HuH-7 (cell line): Measurements from ENCODE around the gene OR52H1.

Source experiments
- DNase-seq: peaks from one replicate; pipeline ENCODE4 v3.0.0; 2011; ENCODE audit warnings: low spot score

The OR52H1 gene

GRCh38 chr11:5531053-5531831, 17.1 kb downstream of the OR52H1 start:
- DNase-seq, result no peak

- DNase-seq, result no peak
Observed at GRCh38 chr11:5528495-5528894, 19.8 kb downstream of the OR52H1 start.

GRCh38 chr11:5527716-5528115, 20.6 kb downstream of the OR52H1 start:
- DNase-seq, result no peak

- DNase-seq, result no peak
Observed at GRCh38 chr11:5524756-5525155, 23.6 kb downstream of the OR52H1 start.

GRCh38 chr11:5522308-5522707, 26.0 kb downstream of the OR52H1 start:
- DNase-seq, result no peak

- DNase-seq, result no peak
Observed at GRCh38 chr11:5521540-5521939, 26.8 kb downstream of the OR52H1 start.

GRCh38 chr11:5516599-5516998, 31.7 kb downstream of the OR52H1 start, which contains the start of gene UBQLNL:
UBQLNL (minus strand) TSS chr11:5516699; CDS start chr11:5516441, 258 bp downstream.
- DNase-seq, result no peak

- no peak for DNase-seq
Observed at GRCh38 chr11:5514841-5515240, 33.5 kb downstream of the OR52H1 start.

- DNase-seq, result no peak
Observed at GRCh38 chr11:5509803-5510202, 38.5 kb downstream of the OR52H1 start, which contains the start of gene UBQLN3. UBQLN3 (minus strand) TSS chr11:5509957; CDS start chr11:5509558, 399 bp downstream.

- DNase-seq, result peak; percentile 27
Observed at GRCh38 chr11:5508605-5509004, 39.7 kb downstream of the OR52H1 start.

GRCh38 chr11:5507933-5508305, 40.4 kb downstream of the OR52H1 start:
- DNase-seq, result no peak

- no peak for DNase-seq
Observed at GRCh38 chr11:5507177-5507932, 41.0 kb downstream of the OR52H1 start.

GRCh38 chr11:5505363-5506048, 42.8 kb downstream of the OR52H1 start:
- no peak for DNase-seq

- DNase-seq, result no peak
Observed at GRCh38 chr11:5504403-5504921, 43.9 kb downstream of the OR52H1 start.

- no peak for DNase-seq
Observed at GRCh38 chr11:5500393-5500801, 47.9 kb downstream of the OR52H1 start.

- DNase-seq, result no peak
Observed at GRCh38 chr11:5499671-5500070, 48.7 kb downstream of the OR52H1 start.
